BJ (cell line): ENCODE measurements around the gene NABP2. TPM values are rescaled to one million over a fixed set of nuclear protein-coding genes. Genes with fewer than 3 reads are reported as not detected.

Experiments used
- CTCF ChIA-PET: fragments of 350-600 bp; formaldehyde crosslinking; extraction: SDS; loops from one replicate; lab custom pipeline; 2021; ENCODE audit warnings: antibody characterized with exemption, inconsistent platforms; lab: Yijun Ruan, JAX
- POLR2A ChIA-PET: fragments of 300-600 bp; sonication (Branson Sonifier 250); formaldehyde crosslinking; extraction: SDS; loops from one replicate; lab custom pipeline; 2021; ENCODE audit warnings: antibody characterized with exemption; lab: Charles Lee
- DNase-seq: peaks from one replicate; pipeline ENCODE4 v3.0.0-alpha.2; 2011; ENCODE audit warnings: low read depth
- H3K27me3 ChIP-seq: 2 replicates; pipeline ENCODE4 v1.6.0; 2011; ENCODE audit warnings: low read length; ENCODE audit not compliant: control insufficient read depth, insufficient read depth
- H3K36me3 ChIP-seq: 2 replicates; pipeline ENCODE4 v1.5.1; 2011; ENCODE audit warnings: low read length; ENCODE audit not compliant: control insufficient read depth, insufficient read depth
- H3K4me3 ChIP-seq: 2 replicates; pipeline ENCODE4 v1.5.1; 2011; ENCODE audit warnings: low read depth, mild to moderate bottlenecking, control low read depth, low read length
- CTCF ChIP-seq: IDR thresholded peaks from 2 replicates; pipeline ENCODE4 v1.5.1; 2011; ENCODE audit warnings: low read depth, mild to moderate bottlenecking, control low read depth, inconsistent platforms, low read length, moderate library complexity; ENCODE audit not compliant: insufficient read depth
- polyA plus RNA-seq: library from polyadenylated mRNA; depleted of rRNA; stranded (reverse); fragments of >200 nt; gene quantifications from 2 replicates; pipeline ENCODE4 v1.2.3, GENCODE V29; 2011; rRNA removed

NABP2 gene
- polyA plus RNA-seq, 1 experiment: 52.0 TPM

DNA sequence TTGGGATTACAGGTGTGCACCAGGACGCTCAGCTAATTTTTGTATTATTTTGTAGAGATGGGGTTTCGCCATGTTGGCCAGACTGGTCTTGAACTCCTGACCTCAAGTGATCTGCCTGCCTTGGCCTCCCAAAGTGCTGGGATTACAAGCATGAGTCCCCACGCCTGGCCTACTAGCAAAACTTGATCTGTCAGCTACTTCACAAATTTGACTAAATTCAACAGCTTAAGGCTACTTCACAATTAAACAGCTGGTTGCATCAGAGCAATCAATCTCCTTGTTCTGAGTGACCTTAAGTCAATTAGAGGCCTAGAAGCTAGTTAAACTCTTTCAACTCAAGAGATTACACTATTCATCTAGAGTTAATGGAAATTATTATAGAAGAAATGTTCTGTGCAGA, 54.8 kb downstream of the NABP2 start:
- peaks cover 12% of the 10 kb centered on the region for H3K36me3 ChIP-seq
- POLR2A ChIA-PET: no interaction called here
- no peak for DNase-seq
- CTCF ChIA-PET: interaction anchor here (1.0 to 1.1 kb wide), 3 partner anchors 8 to 89 kb away, joined by 3 read pairs; partner anchors contain the start of gene SMARCC2
- H3K27me3 ChIP-seq: no peaks in the 10 kb centered on the region
- no peak for TF ChIP-seq CTCF
- H3K4me3 ChIP-seq: no peak overlapping the region

Other genes with a start within 250 kb of the NABP2 start
- gene SUOX, start 227.1 kb upstream of the NABP2 start, polyA plus RNA-seq: 14.4 and 22.3 TPM in 2 replicates
- 1.9 and 2.9 TPM in 2 replicates for gene IKZF4, start 203.3 kb upstream of the NABP2 start, polyA plus RNA-seq
- 635 and 868 TPM in 2 replicates for gene RPS26, start 182.4 kb upstream of the NABP2 start, polyA plus RNA-seq
- gene ERBB3, start 144.2 kb upstream of the NABP2 start, polyA plus RNA-seq: 4.7 and 6.0 TPM in 2 replicates
- 134 and 215 TPM in 2 replicates for gene PA2G4, start 119.8 kb upstream of the NABP2 start, polyA plus RNA-seq
- gene RPL41, start 107.7 kb upstream of the NABP2 start, polyA plus RNA-seq: 5,645 and 7,867 TPM in 2 replicates
- 1.4 and 1.6 TPM in 2 replicates for gene ZC3H10, start 106.1 kb upstream of the NABP2 start, polyA plus RNA-seq
- 180 and 264 TPM in 2 replicates for gene ESYT1, start 96.1 kb upstream of the NABP2 start, polyA plus RNA-seq
- gene MYL6B, start 71.8 kb upstream of the NABP2 start, polyA plus RNA-seq: 74.1 and 75.4 TPM in 2 replicates
- gene MYL6, start 66.0 kb upstream of the NABP2 start, polyA plus RNA-seq: 5,667 and 6,879 TPM in 2 replicates
- 60.7 and 72.6 TPM in 2 replicates for gene SMARCC2, start 34.9 kb upstream of the NABP2 start, polyA plus RNA-seq
- 212 and 338 TPM in 2 replicates for gene RNF41, start 2.4 kb upstream of the NABP2 start, polyA plus RNA-seq
- not detected in 2 replicates for gene SLC39A5, start 5.7 kb downstream of the NABP2 start, polyA plus RNA-seq
- 21.0 and 26.8 TPM in 2 replicates for gene ANKRD52, start 34.0 kb downstream of the NABP2 start, polyA plus RNA-seq
- 13.7 and 14.1 TPM in 2 replicates for gene COQ10A, start 42.6 kb downstream of the NABP2 start, polyA plus RNA-seq
- 117 and 150 TPM in 2 replicates for gene CS, start 76.0 kb downstream of the NABP2 start, polyA plus RNA-seq
- gene CNPY2, start 91.6 kb downstream of the NABP2 start, polyA plus RNA-seq: 179 and 239 TPM in 2 replicates
- 27.2 and 32.3 TPM in 2 replicates for gene PAN2, start 109.7 kb downstream of the NABP2 start, polyA plus RNA-seq
- gene IL23A, start 114.5 kb downstream of the NABP2 start, polyA plus RNA-seq: 0.12 TPM in 1 of 2 replicates, not detected in the other
- gene STAT2, start 135.8 kb downstream of the NABP2 start, polyA plus RNA-seq: 154 TPM in 2 replicates
- gene APOF, start 138.5 kb downstream of the NABP2 start, polyA plus RNA-seq: not detected in 2 replicates
- gene TIMELESS, start 225.1 kb downstream of the NABP2 start, polyA plus RNA-seq: 2.3 and 2.9 TPM in 2 replicates
- 0.10 and 0.12 TPM in 2 replicates for gene MIP, start 230.3 kb downstream of the NABP2 start, polyA plus RNA-seq
- gene SPRYD4, start 244.2 kb downstream of the NABP2 start, polyA plus RNA-seq: 2.4 and 2.6 TPM in 2 replicates